Suppressor macrophage (primary cell): ENCODE data around the gene TARS2.
A peak's percentile ranks its signal among the peaks of the same experiment; 100 is the strongest.

Source experiments
- DNase-seq, 4 experiments: peaks; one replicate each; pipeline ENCODE4 v3.0.0-alpha.2; 2020 to 2022

TARS2 gene

GRCh38 chr1:150543500-150544143, 56.4 kb downstream of the TARS2 start:
- DNase-seq: no peak

- no peak for DNase-seq
These were observed 57.0 kb downstream of the TARS2 start for GRCh38 chr1:150544204-150544603.

GRCh38 chr1:150545486-150546032, 58.3 kb downstream of the TARS2 start:
- peak in 2 of 4 experiments; percentile 30 to 34 for DNase-seq

- no peak for DNase-seq
These were observed 59.2 kb downstream of the TARS2 start for GRCh38 chr1:150546294-150546937.

- no peak for DNase-seq
These were observed 61.1 kb downstream of the TARS2 start for GRCh38 chr1:150548324-150548631.

- peak; percentile 76 to 91 (median 84) for DNase-seq
These were observed 61.6 kb downstream of the TARS2 start, which contains the start of gene ADAMTSL4 for GRCh38 chr1:150548632-150549495. Gene ADAMTSL4 (plus strand): TSS chr1:150549408. CDS start chr1:150552289, 2,881 bp downstream.

GRCh38 chr1:150549496-150550221, 62.4 kb downstream of the TARS2 start:
- DNase-seq: no peak

GRCh38 chr1:150550222-150551050, 63.2 kb downstream of the TARS2 start:
- no peak for DNase-seq

- peak; percentile 60 to 76 (median 68) for DNase-seq
These were observed 64.0 kb downstream of the TARS2 start for GRCh38 chr1:150551051-150551783.

GRCh38 chr1:150551784-150552127, 64.5 kb downstream of the TARS2 start:
- DNase-seq: no peak

GRCh38 chr1:150552128-150552910, 65.1 kb downstream of the TARS2 start:
- DNase-seq: peak; percentile 92 to 96 (median 96)

GRCh38 chr1:150552911-150553289, 65.7 kb downstream of the TARS2 start:
- no peak for DNase-seq

- DNase-seq: no peak
These were observed 66.3 kb downstream of the TARS2 start for GRCh38 chr1:150553392-150554085.

GRCh38 chr1:150554086-150554452, 66.8 kb downstream of the TARS2 start:
- no peak for DNase-seq

GRCh38 chr1:150555198-150555970, 68.2 kb downstream of the TARS2 start:
- DNase-seq: no peak

GRCh38 chr1:150555971-150556865, 69.0 kb downstream of the TARS2 start:
- no peak for DNase-seq

- no peak for DNase-seq
These were observed 69.9 kb downstream of the TARS2 start for GRCh38 chr1:150557065-150557600.
